GM12892 (cell line): ENCODE results near the gene IL6R.

Source experiments
- POLR2A ChIP-seq: IDR thresholded peaks from 2 replicates; pipeline ENCODE4 v1.6.1; 2011; ENCODE audit warnings: low read depth, low read length, control low read depth
- POLR2AphosphoS5 ChIP-seq: IDR thresholded peaks from 2 replicates; pipeline ENCODE4 v1.6.1; 2011; ENCODE audit warnings: low read depth, low read length, control low read depth

DNA sequence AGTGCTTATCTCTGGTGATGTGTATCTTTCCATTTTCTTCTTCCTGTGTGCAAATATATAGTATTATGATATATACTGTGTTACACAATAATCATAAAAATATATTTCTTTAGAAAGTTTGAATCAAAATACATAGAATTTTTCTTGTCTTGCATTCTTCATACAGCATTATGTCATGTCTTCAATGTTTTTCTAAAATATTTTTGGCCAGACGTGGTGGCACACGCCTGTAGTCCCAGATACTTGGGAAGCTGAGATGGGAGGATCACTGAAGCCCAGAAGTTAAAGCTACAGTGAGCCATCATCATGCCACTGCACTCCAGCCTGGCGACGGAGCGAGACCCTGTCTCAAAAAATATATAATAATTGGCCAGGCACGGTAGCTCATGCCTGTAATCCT is 41.6 kb downstream of the IL6R start:
- TF ChIP-seq POLR2A (no peak), POLR2AphosphoS5 (no peak)
